Endothelial cell of umbilical vein (primary cell): ENCODE data around the gene ATOH7.

Experiments used
- EZH2 ChIP-seq: IDR thresholded peaks from 2 replicates; pipeline ENCODE4 v1.6.1; 2012; ENCODE audit warnings: borderline replicate concordance, low read depth, mild to moderate bottlenecking, moderate library complexity, low read length, inconsistent platforms; ENCODE audit not compliant: severe bottlenecking
- JUN ChIP-seq: IDR thresholded peaks from 2 replicates; pipeline ENCODE4 v1.6.1; 2011; ENCODE audit warnings: borderline replicate concordance, low read depth; ENCODE audit not compliant: insufficient read length, insufficient read depth
- MAX ChIP-seq: IDR thresholded peaks from 2 replicates; pipeline ENCODE4 v1.6.1; 2011; ENCODE audit not compliant: insufficient read depth, insufficient read length
- POLR2A ChIP-seq: IDR thresholded peaks from 2 replicates; pipeline ENCODE4 v1.6.1; 2012; ENCODE audit warnings: low read depth, mild to moderate bottlenecking, control low read depth, low read length
- POLR2AphosphoS5 ChIP-seq: IDR thresholded peaks from 2 replicates; pipeline ENCODE4 v1.6.1; 2012; ENCODE audit warnings: low read depth, mild to moderate bottlenecking, control low read depth, low read length, moderate library complexity; ENCODE audit not compliant: insufficient read depth
- TF ChIP-seq, protein P1 (sequence below), 2 donors: IDR thresholded peaks; 1 replicate in 1 of 2; 2 replicates in 1 of 2; pipeline ENCODE4 v1.5.1; 2011; ENCODE audit warnings: low read length in 2 of 2, mild to moderate bottlenecking in 2 of 2, moderate library complexity in 2 of 2, control low read depth in 1 of 2, inconsistent platforms in 1 of 2, low read depth in 1 of 2; ENCODE audit not compliant: insufficient read depth in 1 of 2; ENCODE audit errors: extremely low read depth in 1 of 2

DNA sequence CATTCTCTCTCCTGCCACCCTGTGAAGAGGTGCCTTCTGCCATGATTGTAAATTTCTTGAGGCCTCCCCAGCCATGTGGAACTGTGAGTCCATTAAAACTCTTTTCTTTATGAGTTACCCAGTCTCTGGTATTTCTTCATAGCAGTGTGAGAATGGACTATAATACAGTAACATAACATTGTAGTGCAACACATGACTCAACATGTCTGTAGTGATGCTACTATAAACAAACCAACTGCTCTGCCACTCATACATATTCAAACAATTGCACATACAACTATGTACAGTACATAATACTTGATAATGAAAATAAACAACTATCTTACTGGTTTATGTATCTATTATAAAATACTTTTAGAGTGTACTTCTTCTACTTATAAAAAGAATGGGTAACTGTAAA lies 7.1 kb downstream of the ATOH7 start:
- TF ChIP-seq, protein P1, sequence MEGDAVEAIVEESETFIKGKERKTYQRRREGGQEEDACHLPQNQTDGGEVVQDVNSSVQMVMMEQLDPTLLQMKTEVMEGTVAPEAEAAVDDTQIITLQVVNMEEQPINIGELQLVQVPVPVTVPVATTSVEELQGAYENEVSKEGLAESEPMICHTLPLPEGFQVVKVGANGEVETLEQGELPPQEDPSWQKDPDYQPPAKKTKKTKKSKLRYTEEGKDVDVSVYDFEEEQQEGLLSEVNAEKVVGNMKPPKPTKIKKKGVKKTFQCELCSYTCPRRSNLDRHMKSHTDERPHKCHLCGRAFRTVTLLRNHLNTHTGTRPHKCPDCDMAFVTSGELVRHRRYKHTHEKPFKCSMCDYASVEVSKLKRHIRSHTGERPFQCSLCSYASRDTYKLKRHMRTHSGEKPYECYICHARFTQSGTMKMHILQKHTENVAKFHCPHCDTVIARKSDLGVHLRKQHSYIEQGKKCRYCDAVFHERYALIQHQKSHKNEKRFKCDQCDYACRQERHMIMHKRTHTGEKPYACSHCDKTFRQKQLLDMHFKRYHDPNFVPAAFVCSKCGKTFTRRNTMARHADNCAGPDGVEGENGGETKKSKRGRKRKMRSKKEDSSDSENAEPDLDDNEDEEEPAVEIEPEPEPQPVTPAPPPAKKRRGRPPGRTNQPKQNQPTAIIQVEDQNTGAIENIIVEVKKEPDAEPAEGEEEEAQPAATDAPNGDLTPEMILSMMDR (IDR thresholded peaks at IDR 0.05; ENCODE audit: extremely low read depth in 1 of 2, insufficient read depth in 1 of 2, low read depth in 1 of 2, low read length in 2 of 2), result no peak
- TF ChIP-seq POLR2A (no peak), POLR2AphosphoS5 (no peak), MAX (no peak), EZH2 (no peak), JUN (no peak)
